ENCODE measurements around the gene B3GALT6.

The B3GALT6 gene

GRCh38 chr1:1231400-1232207 is 433 bp upstream of the B3GALT6 start, which contains the start of gene SDF4:
SDF4 (minus strand) TSS chr1:1232001; CDS start chr1:1228772, 3,229 bp downstream.
- peak; percentile 94 to 96 for DNase-seq (ENCODE audit: low read depth in 2 of 2)

GRCh38 chr1:1232796-1233566 is 944 bp downstream of the B3GALT6 start:
- DNase-seq (ENCODE audit: low read depth in 2 of 2): no peak

- no peak for DNase-seq (ENCODE audit: low read depth in 2 of 2)
These were observed 1.5 kb downstream of the B3GALT6 start for GRCh38 chr1:1233567-1233892.

- DNase-seq (ENCODE audit: low read depth in 2 of 2): no peak
These were observed 2.3 kb downstream of the B3GALT6 start for GRCh38 chr1:1234180-1234808.

- no peak for DNase-seq (ENCODE audit: low read depth in 2 of 2)
These were observed 3.1 kb downstream of the B3GALT6 start for GRCh38 chr1:1235016-1235744.

GRCh38 chr1:1236176-1236763 is 4.2 kb downstream of the B3GALT6 start:
- DNase-seq (ENCODE audit: low read depth in 2 of 2): no peak

- no peak for DNase-seq (ENCODE audit: low read depth in 2 of 2)
These were observed 5.2 kb downstream of the B3GALT6 start for GRCh38 chr1:1236945-1237873.

- no peak for DNase-seq (ENCODE audit: low read depth in 2 of 2)
These were observed 6.1 kb downstream of the B3GALT6 start for GRCh38 chr1:1237874-1238701.

- no peak for DNase-seq (ENCODE audit: low read depth in 2 of 2)
These were observed 6.7 kb downstream of the B3GALT6 start for GRCh38 chr1:1238702-1239178.

- DNase-seq (ENCODE audit: low read depth in 2 of 2): no peak
These were observed 7.2 kb downstream of the B3GALT6 start for GRCh38 chr1:1239227-1239613.

GRCh38 chr1:1239614-1240347 is 7.7 kb downstream of the B3GALT6 start:
- DNase-seq (ENCODE audit: low read depth in 2 of 2): no peak

GRCh38 chr1:1240348-1240732 is 8.3 kb downstream of the B3GALT6 start:
- DNase-seq (ENCODE audit: low read depth in 2 of 2): no peak

- DNase-seq (ENCODE audit: low read depth in 2 of 2): no peak
These were observed 9.0 kb downstream of the B3GALT6 start for GRCh38 chr1:1240822-1241587.

GRCh38 chr1:1241588-1242219 is 9.7 kb downstream of the B3GALT6 start:
- no peak for DNase-seq (ENCODE audit: low read depth in 2 of 2)

- DNase-seq (ENCODE audit: low read depth in 2 of 2): no peak
These were observed 10.6 kb downstream of the B3GALT6 start for GRCh38 chr1:1242461-1243265.

- DNase-seq (ENCODE audit: low read depth in 2 of 2): no peak
These were observed 11.2 kb downstream of the B3GALT6 start for GRCh38 chr1:1243266-1243660.

GRCh38 chr1:1243807-1244191 is 11.8 kb downstream of the B3GALT6 start:
- DNase-seq (ENCODE audit: low read depth in 2 of 2): no peak
